NCI-H526 treated with DMSO at 0.1 percent for 48 hours (cell line): ENCODE data around the gene PABPN1L.

ENCODE experiments used
- DNase-seq: peaks from one replicate; lab custom pipeline; 2025; lab: John Stamatoyannopoulos, UW

Gene PABPN1L, protein sequence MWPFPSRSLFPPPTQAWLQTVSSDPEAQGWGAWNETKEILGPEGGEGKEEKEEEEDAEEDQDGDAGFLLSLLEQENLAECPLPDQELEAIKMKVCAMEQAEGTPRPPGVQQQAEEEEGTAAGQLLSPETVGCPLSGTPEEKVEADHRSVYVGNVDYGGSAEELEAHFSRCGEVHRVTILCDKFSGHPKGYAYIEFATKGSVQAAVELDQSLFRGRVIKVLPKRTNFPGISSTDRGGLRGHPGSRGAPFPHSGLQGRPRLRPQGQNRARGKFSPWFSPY

DNA sequence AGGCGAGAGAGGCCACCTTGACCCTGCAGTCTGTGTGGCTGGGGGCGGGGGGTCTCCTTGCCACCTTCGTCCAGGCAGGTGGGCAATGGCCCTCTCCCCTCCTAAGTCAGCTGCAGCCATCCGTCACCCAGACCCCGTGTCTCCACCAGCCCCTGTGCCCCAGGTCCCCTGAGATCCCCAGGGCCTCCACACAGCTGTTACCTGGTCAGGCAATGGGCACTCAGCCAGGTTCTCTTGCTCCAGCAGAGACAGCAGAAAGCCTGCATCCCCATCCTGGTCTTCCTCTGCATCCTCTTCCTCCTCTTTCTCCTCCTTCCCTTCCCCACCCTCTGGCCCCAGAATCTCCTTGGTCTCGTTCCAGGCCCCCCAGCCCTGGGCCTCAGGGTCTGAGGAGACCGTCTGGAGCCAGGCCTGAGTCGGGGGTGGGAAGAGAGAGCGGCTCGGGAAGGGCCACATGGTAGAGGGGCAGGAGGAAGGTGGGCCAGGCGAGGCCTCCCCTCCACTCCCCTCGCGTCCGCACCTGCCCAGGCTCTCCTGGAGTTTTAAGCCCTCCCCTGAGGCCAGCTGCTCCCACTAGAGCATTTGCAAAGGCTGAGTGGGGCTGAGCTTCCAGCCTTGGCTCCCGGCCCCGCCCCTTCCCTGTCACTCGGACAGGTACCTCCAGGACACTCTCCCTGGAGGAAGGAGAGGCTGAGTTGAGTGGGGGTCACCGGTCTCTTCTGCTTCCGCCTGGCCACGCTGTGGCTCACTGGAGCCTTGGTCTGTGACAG is at the start of gene PABPN1L:
Gene PABPN1L (minus strand): TSS at position 510 of the 770 bp plus-strand sequence. CDS start 54 bp downstream, at position 456.
- no peak for DNase-seq

DNA sequence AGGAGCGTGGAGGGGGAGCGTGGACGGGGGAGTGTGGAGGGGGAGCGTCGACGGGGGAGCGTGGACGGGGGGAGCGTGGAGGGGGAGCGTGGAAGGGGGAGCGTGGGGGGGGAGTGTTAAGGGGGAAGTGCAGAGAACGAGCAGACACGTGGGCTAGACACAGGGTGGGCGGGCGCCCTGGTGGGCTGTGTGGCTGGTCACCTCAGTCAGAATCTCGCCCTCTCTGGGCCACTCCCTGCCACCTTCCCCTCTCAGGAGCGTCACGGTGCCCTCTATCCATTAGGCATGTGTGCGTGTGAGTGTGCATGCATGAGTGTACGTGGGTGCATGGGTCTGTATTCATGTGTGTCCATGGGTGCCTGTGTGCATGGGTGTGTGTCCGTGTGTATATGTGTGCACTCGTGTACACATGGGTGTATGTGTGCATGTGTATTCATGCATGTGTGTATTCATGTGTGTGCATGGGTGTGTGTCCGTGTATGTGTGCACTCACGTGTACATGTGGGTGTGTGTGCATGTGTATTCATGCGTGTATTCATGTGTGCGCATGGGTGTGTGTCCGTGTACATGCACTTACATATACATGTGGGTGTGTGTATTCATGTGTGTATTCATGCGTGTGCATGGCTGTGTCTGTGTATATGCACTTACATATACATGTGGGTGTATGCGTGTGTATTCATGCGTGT is 49.3 kb upstream of the PABPN1L start:
- no peak for DNase-seq

DNA sequence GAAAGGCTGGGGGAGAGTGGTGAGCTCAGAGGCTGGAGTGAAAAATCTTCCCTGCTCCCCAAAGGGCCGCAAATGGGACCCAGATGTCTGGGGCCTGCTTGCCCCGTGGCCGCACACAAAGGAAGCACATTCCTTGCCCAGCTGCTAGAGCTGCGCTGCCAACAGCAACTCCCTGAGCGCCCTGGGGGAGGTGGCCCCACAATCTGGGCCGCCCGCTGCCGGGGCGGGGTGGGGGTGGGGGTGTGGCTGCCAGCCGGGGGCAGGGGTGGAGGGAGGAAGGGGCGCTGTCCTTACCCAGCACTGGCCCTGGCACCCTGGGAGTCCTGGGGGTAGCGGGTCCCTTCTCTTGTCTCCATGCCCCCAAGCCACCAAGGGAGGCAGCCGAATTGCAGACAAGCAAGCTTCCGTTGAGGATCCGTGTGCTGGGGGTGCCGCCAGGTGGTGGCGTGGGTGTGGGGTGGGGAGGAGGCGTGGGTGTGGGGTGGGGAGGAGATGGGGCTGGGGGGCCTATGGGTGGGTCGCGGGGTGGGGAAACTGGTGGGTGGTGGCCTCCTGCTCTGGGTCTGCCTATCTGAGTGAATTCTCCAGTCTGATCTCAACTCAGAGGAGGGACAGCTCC is 48.4 kb upstream of the PABPN1L start:
- DNase-seq, result no peak

DNA sequence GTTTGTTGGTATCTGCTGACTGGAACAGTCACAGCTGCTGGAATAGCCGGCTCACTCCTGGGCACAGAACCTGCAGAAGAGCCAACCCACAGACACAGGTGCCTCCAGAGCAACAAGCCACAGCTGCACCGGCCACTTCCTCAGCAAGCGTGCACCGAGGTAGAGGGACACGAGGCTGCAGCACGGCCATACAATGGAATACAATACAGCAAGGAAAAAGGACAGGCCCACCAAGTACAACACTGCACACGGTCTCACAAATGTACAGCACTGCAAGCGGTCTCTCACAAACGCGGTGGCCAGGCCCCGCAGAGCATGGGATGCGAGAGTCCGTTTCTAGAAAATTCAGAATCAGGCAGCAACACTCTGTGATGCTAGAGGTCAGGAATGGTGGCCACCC is 47.4 kb upstream of the PABPN1L start:
- no peak for DNase-seq

DNA sequence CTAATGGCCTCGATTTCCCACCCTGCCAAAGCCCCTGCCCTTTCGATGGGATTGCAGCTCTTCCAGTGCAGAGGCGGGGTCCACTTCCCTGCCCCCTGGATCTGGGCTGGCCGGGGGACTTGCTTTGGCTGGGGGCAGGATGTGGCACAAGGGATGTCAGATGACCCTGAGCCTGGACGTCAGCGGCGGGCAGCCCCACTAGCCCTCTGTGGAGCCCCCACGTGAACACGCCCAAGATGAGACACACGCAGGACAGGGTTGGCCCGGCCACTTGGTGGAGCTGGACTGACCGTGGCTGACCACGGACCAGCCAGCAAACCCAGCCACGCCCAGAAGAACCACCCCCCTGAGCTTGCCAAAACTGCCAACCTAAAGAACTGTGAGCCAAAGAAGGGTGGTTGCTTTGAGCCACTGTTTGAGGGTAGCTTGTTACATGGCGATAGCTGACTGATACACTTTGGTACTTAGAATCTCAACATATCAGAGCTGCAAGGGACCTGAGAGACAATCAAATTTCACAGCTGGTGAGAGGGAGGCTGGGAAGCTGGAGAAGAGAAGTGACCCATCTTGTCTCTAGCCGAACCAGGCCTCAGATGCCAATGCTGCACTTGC is 46.6 kb upstream of the PABPN1L start:
- DNase-seq, result no peak

DNA sequence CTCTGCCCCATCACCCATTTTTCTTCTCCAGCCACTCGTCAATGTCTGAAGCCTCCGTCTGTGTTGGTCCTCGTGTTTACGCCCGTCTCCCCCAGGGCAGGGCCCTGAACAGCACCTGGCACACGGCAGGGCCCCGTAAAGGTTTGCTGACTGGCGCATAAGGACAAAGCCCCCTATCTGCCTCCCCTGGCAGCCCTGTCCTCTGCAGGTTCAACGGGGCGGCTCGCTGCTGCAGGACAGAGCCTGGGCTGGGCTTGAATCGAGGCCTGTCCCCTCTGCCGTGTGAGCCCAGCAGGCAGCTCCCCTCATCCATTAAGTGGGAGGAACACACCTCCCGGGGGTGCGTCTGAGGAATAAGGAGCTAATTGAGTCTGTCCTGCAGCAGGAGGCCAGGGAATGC is 46.1 kb upstream of the PABPN1L start:
- no peak for DNase-seq

DNA sequence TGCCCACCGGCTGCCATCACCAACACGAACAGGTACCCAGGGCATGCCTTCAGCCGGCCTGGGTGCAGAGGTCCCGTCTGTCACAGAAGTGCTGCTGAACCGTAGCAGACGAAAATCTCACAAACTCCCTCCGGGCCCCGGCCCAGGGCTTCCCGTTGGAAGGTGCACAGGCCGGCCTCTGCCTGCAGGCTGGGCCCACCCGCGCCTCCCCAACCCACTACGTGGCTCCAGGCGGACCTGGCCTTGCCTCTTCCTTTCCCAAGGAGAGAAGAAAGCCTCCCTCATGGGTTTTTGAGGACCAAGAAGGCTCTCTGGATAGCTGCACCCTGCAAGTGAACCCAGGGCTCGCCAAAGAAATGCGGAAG is 45.5 kb upstream of the PABPN1L start:
- DNase-seq, result no peak

DNA sequence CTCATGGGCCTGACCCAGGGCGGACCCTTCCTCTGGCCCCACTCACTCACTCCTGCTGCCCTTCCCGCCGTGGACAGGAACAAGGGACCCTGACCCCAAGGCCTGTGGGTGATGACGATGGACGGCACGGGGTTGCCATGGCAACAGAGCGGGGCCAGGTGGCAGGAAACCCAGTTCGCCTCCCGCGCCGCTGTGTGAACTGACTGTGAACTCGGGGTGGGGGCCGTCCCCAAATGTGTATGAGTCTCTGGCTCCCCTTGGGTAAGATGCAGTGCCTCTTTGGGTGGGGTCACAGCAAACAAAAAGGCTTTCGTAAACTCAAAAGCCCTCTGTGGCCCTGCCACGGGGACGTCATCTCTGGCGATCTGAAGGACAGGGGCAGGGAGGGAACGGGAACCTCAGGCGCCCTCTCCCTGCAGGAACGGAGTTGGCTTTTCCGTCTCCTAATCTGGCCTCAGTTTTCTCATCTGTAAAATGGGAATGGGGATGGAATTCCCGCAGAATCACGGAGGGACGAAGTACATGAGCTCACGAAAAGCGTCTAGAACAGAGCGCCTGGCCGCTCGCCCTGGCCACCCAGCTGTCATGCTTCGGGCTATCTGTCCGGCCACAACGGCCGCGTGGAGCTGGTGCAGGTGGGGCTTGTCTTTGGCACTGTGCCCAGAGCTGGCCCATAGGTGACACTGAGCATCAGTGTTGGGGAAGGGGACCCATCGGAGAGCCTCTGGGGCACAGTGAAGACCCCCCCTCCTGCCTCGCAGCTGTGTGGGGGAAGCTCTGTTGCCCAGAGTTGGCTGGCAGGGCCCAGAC is 44.9 kb upstream of the PABPN1L start:
- no peak for DNase-seq

DNA sequence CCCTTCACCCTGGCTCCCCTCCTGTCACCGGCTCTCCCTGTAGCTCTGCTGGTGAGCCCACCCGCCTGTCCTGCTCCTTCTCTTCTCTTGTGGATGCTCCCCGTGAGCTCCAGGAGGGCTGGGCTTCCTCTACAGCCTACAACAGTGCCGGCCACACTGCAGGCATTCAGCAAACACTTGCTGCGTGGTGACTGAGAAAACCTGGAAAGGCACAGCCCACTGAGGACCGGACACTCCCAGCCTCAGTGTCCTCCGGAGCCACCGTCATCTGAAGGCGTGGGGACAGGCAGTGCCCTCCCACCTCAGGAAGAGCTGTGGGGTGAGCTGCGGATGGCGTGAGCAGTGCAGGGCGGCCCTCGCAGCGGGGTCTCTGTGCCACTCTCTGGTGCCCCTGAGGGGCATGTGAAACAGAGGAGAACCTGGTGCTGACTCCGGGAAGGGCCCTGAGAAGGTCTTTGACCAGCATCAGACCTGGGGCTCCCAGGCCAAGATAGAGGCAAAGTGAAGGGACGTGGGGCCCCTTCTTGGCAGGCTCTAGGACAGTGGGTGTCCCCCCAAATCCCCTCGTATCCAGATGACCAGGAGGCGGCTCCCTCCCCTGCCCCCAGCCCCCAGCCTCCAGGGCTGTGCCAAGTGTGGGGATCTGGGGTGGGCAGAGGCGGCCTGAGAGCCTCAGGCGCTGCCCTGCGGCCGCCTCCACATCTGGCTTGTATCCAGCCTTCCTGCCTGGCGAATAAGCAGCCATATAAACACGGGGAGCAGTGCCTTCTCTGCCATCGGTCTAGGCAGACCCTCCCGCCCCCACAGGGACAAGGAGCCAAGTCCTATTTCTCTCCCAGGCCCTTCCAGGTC is 44.0 kb upstream of the PABPN1L start:
- no peak for DNase-seq

DNA sequence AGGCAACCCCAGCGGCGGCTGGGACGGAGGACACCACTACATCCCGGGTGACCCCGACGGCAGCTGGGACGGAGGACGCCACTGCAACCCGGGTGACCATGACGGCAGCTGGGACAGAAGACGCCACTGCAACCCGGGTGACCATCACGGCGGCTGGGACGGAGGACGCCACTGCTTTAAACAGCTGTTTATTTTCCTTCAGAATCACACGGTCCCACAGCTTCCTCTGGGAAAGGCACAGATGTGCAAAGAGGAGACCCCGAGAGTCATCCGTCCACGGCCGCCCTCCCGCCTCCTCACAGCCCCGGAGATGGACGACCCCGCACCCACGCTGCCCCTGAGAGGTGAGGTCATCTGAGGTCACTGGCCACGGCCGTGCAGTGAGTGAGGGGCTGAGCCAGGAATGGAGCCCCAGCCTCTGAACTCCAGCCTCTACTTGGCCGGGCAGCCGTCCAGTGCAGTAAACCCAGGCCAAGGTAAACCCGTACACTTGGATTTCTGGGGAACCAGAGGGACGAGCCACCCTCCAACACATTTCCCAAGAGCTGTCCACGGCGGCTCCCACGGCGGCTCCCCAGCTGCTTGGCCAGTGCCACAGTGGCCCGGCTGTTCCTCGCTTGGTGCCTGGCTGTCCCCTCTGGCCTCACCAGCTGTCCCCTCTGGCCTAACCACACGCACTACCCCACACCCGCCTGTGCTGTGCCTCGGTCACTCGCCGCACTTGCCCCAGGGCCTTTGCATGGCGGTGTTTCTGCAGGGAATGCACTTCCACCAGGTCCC is 43.2 kb upstream of the PABPN1L start:
- DNase-seq, result no peak

DNA sequence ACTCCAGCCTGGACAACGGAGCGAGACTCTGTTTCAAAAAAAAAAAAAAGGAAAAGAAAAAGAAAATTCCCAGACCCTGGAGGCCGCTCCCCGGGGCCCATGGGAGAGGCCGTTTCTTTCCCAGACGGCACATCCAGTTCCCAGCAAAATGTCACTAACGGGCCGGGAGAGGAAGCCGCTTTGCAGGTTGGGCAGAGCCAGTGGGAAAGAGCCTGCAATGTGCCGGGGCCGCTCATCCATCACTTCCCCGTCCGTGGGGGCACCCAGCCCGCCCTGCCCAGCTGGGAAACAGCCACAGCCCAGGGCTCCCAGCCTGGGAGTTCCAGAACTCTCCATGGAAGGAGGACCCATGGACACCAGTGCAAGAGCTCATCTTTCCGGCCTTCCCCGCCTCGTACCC is 41.8 kb upstream of the PABPN1L start:
- no peak for DNase-seq

DNA sequence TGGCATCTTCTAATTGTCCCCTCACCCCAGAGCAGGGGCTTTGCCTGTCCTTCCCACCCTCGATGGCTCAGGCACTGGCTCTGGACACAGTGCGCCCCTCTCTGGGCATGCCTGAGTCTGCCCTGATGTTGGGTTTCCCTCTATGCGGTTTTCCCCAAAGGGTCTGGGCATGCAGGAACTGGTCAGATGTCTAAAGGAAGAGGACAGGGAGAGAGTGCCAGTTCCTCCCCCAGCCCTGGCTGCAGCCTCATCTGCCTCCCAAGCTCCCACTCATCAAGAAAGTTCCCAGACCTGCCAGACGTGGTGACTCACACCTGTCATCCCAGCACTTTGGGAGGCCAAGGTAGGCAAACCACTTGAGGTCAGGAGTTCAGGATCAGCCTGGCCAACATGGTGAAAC is 41.3 kb upstream of the PABPN1L start:
- DNase-seq, result no peak

DNA sequence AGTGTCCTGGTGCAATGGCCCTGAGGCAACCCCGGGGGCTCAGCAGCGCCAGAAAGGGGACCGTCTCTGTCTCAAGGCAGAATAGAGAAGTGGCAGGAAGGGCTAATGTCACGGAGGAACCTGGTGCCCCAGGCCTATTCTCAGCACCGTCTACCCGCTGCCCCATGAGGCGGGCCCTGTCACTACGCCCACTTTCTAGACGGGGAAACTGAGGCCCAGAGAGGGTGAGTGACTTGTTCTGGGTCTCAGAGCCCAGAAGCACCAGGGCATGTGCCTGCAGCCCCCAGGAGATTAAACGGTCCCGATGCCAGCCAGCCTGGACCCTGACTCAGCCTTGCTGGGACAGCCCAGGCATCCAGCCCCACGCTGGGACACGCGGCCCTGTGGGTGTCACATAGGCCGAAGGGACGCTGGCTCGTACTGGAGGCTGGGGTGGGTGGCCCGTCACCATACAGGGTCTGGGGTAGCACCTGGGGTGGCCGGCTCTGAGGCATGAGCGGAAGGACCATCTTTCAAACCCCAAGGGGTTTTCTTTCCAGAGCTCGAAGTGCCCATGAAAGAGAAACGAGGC is 40.2 kb upstream of the PABPN1L start:
- no peak for DNase-seq

DNA sequence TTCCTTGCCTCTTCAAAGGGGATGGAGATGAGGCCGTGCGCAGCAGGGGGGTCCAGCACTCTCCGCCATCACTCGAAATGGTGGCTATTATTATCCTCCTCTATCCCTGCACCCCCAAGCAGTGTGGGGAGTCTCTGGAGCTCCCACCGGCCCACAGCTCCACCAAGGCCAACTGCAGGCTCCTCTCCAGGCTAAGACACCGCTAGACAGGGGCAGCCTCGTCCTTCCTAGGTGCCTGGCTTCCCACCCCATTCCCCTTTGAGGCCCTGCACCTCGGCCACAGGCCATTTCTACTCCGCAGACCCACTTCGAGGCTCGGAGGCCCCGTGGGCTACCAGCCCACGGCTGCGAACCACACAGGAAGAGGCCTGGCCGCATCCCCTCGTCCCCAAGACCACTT is 39.6 kb upstream of the PABPN1L start:
- no peak for DNase-seq

DNA sequence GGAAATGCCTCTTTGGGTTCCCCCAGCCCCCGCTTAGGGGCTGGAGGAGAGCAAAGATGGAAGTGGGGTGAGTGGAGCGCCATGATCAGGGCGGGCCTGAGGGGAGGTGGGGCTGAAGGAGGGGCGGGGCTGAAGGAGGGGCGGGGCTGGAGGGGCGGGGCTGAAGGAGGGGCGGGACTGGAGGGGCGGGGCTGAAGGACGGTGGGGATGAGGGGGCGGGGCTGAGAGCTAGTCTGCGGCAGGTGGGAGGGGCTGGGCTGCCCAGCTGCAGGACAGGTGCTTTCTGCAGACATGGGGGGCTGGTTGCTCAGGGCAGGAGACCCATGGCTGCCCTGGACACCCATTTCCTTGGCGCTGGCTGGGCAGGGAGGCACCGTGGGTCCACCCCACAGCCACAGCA is 39.1 kb upstream of the PABPN1L start:
- no peak for DNase-seq

DNA sequence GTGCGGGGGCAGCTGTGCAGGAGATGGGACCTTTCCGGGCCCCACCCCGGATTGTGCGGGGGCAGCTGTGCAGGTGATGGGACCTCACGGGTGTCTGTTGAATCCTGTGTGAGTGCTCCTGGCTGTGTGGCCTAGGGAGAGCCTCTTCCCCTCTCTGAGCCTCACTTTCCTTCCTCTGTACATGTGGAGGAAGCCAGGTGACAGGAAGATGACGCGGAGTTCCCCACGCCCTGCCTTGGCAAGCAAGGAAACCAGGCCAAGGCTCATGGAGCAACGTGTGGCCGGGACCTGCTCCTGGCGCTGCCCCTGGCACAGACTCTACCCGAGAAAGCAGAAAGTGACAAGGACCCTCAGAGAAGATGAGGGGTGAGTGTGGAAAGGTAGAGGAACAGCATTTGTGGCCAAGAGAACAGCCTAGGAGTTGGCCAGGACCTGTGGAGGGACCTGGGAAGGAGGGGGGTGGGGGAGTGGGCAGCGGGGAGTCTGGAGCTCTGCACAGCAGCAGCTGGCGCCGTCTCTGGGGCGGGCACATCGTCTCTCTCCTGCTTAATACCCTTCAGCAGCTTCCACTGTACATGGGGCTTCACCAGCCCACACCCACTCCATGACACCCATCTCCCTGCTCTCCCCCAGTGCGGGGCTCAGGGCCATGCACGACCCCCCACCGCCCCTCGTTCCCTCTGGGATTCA is 38.4 kb upstream of the PABPN1L start:
- DNase-seq, result no peak

DNA sequence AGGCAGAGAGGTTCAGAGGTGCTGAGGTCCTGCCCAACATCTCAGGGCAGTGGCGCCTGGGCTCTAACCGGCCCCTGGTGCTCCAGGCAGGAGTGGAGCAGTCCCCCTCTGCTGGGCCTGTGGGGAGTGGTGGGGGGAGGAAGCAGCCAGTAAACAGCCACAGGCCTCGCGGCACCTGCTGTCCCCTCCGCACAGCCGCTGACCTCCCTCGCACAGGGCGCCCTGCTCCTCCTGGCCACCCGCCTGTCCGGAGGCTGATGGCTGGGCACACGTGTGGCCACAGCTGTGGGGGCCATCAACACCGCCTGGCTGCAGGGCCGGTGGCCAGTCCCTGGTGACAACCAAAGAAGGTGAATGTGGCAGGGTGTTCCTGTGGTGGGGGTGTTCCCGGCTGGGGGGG is 36.8 kb upstream of the PABPN1L start:
- no peak for DNase-seq

DNA sequence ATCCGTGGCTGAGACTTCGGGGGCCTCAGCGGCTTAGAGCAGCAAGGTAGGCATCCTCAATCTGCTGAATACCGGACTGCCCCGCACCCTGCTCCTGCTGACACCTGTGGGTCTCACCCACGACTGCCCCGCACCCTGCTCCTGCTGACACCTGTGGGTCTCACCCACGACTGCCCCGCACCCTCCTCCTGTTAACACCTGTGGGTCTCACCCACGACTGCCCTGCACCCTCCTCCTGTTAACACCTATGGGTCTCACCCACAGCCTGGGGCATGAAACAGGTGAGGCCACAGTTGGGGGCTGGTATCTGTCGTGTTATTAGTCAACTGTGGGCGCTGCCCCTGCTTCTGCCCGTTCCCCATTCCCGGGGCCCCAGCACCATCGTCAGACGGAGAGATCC is 36.3 kb upstream of the PABPN1L start:
- no peak for DNase-seq
